MCF 10A (cell line): ENCODE results near the gene VAV1. TPM values are rescaled to one million over a fixed set of nuclear protein-coding genes. Genes with fewer than 3 reads are reported as not detected.

ENCODE experiments used
- BruUV-seq: library from RNA; stranded (reverse); fragments of 400-500 nt; replicated peaks from 2 replicates; lab custom pipeline; 2021; lab: Mats Ljungman, UMichigan
- CTCF ChIA-PET: fragments of 300-600 bp; sonication (Branson Sonifier 250); formaldehyde crosslinking; extraction: SDS; loops from one replicate; lab custom pipeline; 2021; ENCODE audit warnings: antibody characterized with exemption, inconsistent platforms; lab: Yijun Ruan, JAX
- POLR2A ChIA-PET: fragments of 300-600, 350-650 bp; sonication (Branson Sonifier 250); formaldehyde crosslinking; extraction: SDS; loops from one replicate; lab custom pipeline; 2020; ENCODE audit warnings: antibody characterized with exemption, inconsistent platforms; lab: Yijun Ruan, JAX
- DNase-seq: peaks from one replicate; pipeline ENCODE4 v3.0.0-alpha.2; 2018; ENCODE audit not compliant: unreplicated experiment
- H3K27ac Mint-ChIP-seq: one replicate; pipeline ENCODE4 v1.8.0; 2022; ENCODE audit warnings: mild to moderate bottlenecking, low read depth, mixed read lengths; ENCODE audit not compliant: unreplicated experiment
- H3K27me3 Mint-ChIP-seq: one replicate; pipeline ENCODE4 v1.8.0; 2022; ENCODE audit warnings: mixed read lengths; ENCODE audit not compliant: insufficient read depth, unreplicated experiment
- H3K36me3 Mint-ChIP-seq: one replicate; pipeline ENCODE4 v1.8.0; 2022; ENCODE audit warnings: mild to moderate bottlenecking, moderate library complexity, mixed read lengths; ENCODE audit not compliant: insufficient read depth, unreplicated experiment
- H3K4me1 Mint-ChIP-seq: one replicate; pipeline ENCODE4 v1.8.0; 2022; ENCODE audit warnings: mixed read lengths; ENCODE audit not compliant: insufficient read depth, unreplicated experiment
- H3K4me3 Mint-ChIP-seq: one replicate; pipeline ENCODE4 v1.8.0; 2022; ENCODE audit warnings: mild to moderate bottlenecking, moderate library complexity, mixed read lengths; ENCODE audit not compliant: unreplicated experiment
- H3K9me3 Mint-ChIP-seq: one replicate; pipeline ENCODE4 v1.8.0; 2022; ENCODE audit warnings: mixed read lengths; ENCODE audit not compliant: unreplicated experiment
- intact Hi-C: fragments of 100-400 bp; cut with micrococcal nuclease; formaldehyde crosslinking; loops from 2 replicates; pipeline ENCODE4 v1.14.1; 2022
- total RNA-seq: library from RNA; stranded (reverse); gene quantifications from 2 replicates; pipeline ENCODE4 v1.2.3, GENCODE V29; 2022
- TF ChIP-seq, protein P1 (sequence below): fragments of 200-600 bp; IDR thresholded peaks from one replicate; pipeline ENCODE4 v1.8.0; 2022; ENCODE audit warnings: antibody characterized with exemption, mild to moderate bottlenecking; ENCODE audit not compliant: unreplicated experiment

The VAV1 gene
- total RNA-seq, 1 experiment from 2014 or later, result not detected

DNA sequence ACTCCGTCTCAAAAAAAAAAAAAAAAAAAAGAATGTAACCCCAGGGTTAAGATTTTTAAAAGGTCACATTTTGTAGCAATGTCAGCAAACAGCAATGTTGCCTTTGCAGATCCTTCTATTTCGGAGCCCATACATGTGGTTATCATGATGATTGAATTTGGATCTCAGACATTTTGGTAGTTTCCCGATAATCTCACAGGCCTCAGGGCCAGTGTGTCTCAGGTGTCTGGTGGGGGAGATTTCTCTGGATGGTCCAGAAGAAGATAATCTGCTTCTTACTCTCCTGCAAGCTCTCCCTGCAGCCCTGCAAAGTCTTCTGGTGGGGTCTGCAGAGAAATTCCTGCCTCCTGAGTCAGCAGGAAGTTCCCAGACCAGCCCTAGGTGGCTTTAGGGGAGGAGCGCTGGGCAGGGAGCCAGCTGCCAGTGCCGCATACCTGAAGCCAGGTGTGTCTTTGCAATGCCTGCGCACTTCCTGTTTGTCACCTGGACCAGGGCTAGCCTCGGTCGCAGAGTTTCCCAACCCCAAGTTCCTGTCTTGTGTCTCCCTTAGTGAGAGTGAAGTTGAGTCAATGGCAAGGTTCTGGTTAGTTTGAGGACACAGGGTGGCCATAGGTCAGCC lies 6.7 kb upstream of the VAV1 start:
- POLR2A ChIA-PET, result interaction anchor here (0.6 to 4.9 kb wide), 12 partner anchors 9 to 98 kb away, joined by 3 to 88 read pairs (median 6); partner anchors contain the start of genes C3, GPR108 and TRIP10
- peak; percentile 88 for DNase-seq
- H3K4me3 Mint-ChIP-seq, result peak overlapping the region; percentile 76
- BruUV-seq, result no TSS peak
- intact Hi-C loops, result no loop called here
- peaks cover 10% of the 10 kb centered on the region for H3K4me1 Mint-ChIP-seq
- H3K27ac Mint-ChIP-seq, result peak overlapping the region; percentile 74
- H3K36me3 Mint-ChIP-seq, result peaks cover 28% of the 10 kb centered on the region
- H3K27me3 Mint-ChIP-seq, result no peaks in the 10 kb centered on the region
- CTCF ChIA-PET, result interaction anchor here (0.6 to 1.2 kb wide), 2 partner anchors 9 to 43 kb away, joined by 3 to 4 read pairs; no protein-coding TSS in a partner anchor
- H3K9me3 Mint-ChIP-seq, result no peaks in the 10 kb centered on the region
- TF ChIP-seq, protein P1, sequence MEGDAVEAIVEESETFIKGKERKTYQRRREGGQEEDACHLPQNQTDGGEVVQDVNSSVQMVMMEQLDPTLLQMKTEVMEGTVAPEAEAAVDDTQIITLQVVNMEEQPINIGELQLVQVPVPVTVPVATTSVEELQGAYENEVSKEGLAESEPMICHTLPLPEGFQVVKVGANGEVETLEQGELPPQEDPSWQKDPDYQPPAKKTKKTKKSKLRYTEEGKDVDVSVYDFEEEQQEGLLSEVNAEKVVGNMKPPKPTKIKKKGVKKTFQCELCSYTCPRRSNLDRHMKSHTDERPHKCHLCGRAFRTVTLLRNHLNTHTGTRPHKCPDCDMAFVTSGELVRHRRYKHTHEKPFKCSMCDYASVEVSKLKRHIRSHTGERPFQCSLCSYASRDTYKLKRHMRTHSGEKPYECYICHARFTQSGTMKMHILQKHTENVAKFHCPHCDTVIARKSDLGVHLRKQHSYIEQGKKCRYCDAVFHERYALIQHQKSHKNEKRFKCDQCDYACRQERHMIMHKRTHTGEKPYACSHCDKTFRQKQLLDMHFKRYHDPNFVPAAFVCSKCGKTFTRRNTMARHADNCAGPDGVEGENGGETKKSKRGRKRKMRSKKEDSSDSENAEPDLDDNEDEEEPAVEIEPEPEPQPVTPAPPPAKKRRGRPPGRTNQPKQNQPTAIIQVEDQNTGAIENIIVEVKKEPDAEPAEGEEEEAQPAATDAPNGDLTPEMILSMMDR, result no peak

GRCh38 chr19:6766357-6767080 lies 6.0 kb upstream of the VAV1 start:
- POLR2A ChIA-PET, result interaction anchor here (0.6 to 4.9 kb wide), 17 partner anchors 10 to 976 kb away, joined by 3 to 88 read pairs (median 4); partner anchors contain the start of genes C3, GPR108, SLC25A23 and TRIP10
- TF ChIP-seq, protein P1, result no peak
- peak overlapping the region; percentile 76 for H3K4me3 Mint-ChIP-seq
- peak overlapping the region; percentile 74 for H3K27ac Mint-ChIP-seq
- H3K27me3 Mint-ChIP-seq, result no peaks in the 10 kb centered on the region
- no peaks in the 10 kb centered on the region for H3K9me3 Mint-ChIP-seq
- intact Hi-C loops, result loop anchor here (1.0 kb wide), 1 partner anchor 96 kb away; no protein-coding TSS in a partner anchor
- TSS peak; percentile 94 for BruUV-seq
- H3K4me1 Mint-ChIP-seq, result peaks cover 10% of the 10 kb centered on the region
- CTCF ChIA-PET, result interaction anchor here (1.2 kb wide), 1 partner anchor 10 kb away, joined by 3 read pairs; no protein-coding TSS in a partner anchor
- peak; percentile 50 for DNase-seq
- peaks cover 23% of the 10 kb centered on the region for H3K36me3 Mint-ChIP-seq

DNA sequence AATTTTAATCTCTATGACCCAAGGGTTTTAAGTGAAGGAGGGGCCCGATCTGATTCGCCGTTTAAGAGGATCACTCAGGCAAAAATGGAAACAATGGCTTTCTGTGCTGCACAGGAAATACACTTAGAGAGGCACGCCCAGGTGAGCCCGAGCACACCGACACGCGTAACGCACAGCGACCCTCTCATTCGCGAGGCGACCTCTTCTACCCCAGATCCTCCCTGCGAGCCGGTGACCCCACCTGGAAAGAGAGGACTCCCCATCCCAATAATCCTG lies 5.5 kb upstream of the VAV1 start:
- intact Hi-C loops, result loop anchor here (1.0 kb wide), 1 partner anchor 95 kb away; no protein-coding TSS in a partner anchor
- Mint-ChIP-seq H3K4me1 (peaks cover 10% of the 10 kb centered on the region), H3K4me3 (peak overlapping the region; percentile 76), H3K27me3 (no peaks in the 10 kb centered on the region), H3K36me3 (peaks cover 23% of the 10 kb centered on the region), H3K9me3 (no peaks in the 10 kb centered on the region), H3K27ac (peak overlapping the region; percentile 74)
- BruUV-seq, result no TSS peak
- CTCF ChIA-PET, result interaction anchor here (1.2 kb wide), 1 partner anchor 10 kb away, joined by 3 read pairs; no protein-coding TSS in a partner anchor
- POLR2A ChIA-PET, result interaction anchor here (0.6 to 4.9 kb wide), 13 partner anchors 14 to 307 kb away, joined by 3 to 88 read pairs (median 6); partner anchors contain the start of genes C3, GPR108, SLC25A23 and TRIP10
- DNase-seq, result peak; percentile 62
- TF ChIP-seq, protein P1, result no peak
